Putamen (tissue), 1 donor: ENCODE measurements around the gene AR.

ENCODE experiments used
- DNase-seq: peaks from one replicate; pipeline ENCODE4 v3.0.0-alpha.2; 2016; ENCODE audit warnings: low spot score

Gene AR

DNA sequence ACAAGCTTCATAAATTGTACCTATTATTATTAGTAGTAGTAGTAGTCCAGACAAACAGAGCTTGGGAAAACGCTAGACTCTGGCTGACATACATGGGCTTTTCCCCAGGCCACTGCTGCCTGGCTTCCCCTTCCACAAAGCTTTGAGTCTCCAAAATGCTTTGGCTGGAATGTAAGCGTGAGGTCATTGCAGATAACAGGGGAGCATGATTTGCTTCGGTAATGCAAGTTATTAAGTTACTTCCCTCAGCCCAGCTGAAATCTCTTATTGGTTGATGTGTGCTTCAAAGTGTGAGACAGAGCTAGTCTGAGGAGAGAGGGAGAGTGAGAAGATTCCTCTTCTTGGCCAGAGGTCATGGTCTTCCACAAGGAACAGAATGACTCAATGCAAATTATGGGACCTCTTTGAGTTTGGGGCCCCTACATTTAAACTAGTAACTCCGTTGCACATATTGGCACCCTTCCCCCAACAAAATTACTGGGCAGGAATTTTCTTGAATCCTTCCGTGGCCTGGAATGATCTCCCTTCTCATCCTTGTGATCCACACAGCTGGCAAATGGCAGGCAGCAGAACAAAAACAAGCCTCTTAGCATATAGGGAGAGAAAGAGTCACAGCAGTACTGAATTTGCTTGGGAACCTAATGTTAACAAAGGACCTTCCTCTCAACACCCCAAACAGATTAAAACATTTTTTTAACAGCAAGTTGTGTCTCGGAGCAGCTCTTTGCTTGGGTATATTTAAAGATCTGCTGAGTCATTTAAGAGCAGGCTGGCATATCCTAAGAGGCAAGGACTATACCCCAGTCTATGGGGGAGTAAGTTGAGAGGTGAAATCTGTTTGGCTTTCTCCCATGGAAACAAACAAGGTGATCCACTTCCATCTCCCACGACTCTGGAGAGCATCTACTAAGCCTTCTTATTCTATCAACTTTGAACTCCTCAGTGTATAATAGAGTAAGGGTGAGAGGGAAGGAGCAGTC is 19.9 kb downstream of the AR start:
- no peak for DNase-seq

- DNase-seq, result no peak
These were observed 20.7 kb downstream of the AR start for GRCh38 chrX:67564475-67564874.

GRCh38 chrX:67568769-67569168 is 24.9 kb downstream of the AR start:
- no peak for DNase-seq

- DNase-seq, result no peak
These were observed 27.0 kb downstream of the AR start for GRCh38 chrX:67570839-67571238.

DNA sequence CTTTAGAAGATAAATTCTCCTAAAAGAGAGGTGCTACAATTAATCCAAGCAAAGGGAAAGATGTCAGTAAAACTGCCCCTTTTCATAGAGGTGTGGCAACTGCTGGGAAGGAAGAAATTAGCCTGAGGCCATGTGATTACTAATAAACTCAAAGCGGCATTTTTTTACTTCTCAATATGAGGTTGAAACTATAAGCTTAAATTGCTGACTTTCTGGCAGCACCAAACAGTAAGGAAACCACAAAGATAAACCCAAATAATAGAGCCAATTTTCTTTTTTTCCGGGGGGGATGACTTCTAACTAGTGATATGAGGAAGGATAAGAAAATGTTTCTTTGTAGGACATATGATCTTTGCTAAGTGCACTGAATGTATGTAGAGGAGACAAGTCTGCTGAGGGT is 30.9 kb downstream of the AR start:
- DNase-seq, result no peak

DNA sequence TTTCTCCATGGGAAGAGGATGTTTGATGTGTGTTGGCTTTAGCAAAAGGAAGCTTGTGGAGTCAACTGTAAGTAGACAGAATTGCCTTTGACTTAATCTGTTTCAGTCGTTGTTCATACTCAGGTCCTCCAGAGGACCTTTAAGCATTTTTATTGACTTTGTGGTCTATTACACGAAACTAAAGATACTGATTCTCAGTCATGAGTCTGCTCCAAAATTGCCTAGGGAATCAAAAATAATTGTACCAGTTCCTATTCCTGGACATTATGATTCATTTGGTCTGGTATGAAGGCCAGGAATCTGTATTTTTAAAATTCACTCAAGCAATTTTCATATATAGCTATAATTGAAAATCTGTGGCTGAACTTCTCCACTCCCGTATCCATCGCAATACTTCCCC is 38.6 kb downstream of the AR start:
- DNase-seq, result no peak

- DNase-seq, result no peak
These were observed 39.4 kb downstream of the AR start for GRCh38 chrX:67583171-67583570.

- no peak for DNase-seq
These were observed 41.6 kb downstream of the AR start for GRCh38 chrX:67585401-67585800.

GRCh38 chrX:67587946-67588624 is 44.3 kb downstream of the AR start:
- DNase-seq, result no peak

- no peak for DNase-seq
These were observed 53.3 kb downstream of the AR start for GRCh38 chrX:67596839-67597790.

DNA sequence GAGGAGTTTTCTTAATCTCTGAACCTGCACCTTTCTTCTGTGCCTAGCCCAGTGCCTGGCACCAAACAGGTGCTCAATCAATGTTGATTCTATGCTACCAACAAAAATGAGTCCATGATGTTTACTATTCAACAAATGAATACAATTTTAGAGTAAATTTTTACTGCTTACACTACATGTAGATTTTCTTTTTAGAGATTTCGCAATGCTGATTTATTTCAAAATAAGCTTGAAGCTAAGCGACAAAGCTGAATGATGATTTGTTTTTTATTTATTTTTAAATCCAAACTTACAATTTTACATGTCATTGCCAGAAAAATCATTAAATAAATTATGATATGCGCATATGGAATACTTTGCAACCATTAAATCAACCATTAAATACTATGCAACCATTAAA is 55.7 kb downstream of the AR start:
- DNase-seq, result no peak

DNA sequence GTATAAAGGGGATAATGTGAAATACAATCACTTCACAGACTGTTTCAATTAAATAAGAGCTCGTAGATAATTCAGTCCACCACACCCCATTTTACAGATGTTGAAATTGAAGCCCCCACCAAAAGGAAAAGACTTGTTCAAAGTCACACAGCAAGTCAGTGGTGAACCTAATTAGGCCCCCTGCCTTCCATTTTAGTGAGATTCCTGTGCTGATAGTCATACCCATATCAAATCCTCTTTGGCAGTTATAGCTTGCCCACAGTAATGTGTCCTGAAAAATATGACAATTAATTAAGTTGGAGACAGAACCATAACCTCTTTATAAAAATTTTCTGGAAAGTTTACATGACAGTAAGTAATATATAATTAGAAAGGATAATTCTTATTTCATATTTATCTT is 58.0 kb downstream of the AR start:
- no peak for DNase-seq

DNA sequence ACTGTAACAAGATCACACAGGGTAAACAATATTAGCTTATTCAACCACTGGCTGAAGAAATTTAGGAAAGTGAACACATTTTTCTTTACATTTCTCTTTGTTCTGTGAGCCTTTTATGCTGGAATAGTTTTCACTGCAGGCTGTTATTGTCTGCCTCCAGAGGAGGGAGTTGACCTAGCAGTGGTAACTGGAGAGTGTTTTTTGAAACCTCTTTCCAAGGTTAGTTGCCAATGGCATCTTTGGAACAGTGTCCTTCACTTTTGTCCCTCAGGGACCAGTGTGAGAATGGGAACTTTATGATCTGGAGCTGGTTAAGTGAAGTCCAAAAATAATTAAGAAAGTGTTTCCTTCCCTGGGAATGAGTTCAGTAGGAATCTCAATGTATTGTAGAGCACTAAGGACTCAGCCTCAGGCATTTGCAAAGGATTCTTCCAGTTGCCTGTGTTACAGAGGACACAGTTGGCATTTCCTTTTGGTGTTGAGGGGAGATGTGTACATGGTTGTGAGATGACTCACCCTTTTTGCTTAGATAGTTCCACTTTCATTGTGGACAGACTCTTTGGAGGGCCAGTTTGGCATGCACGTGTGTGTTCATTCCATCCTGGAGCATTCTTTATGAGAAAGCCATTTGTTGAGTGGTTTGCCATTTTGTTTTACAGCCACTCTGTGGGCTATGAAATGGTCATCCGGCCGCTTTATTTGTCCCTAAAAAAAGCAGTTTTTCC is 61.3 kb downstream of the AR start:
- DNase-seq, result no peak

- no peak for DNase-seq
These were observed 63.6 kb downstream of the AR start for GRCh38 chrX:67607466-67607865.

GRCh38 chrX:67610282-67610681 is 66.5 kb downstream of the AR start:
- DNase-seq, result no peak

DNA sequence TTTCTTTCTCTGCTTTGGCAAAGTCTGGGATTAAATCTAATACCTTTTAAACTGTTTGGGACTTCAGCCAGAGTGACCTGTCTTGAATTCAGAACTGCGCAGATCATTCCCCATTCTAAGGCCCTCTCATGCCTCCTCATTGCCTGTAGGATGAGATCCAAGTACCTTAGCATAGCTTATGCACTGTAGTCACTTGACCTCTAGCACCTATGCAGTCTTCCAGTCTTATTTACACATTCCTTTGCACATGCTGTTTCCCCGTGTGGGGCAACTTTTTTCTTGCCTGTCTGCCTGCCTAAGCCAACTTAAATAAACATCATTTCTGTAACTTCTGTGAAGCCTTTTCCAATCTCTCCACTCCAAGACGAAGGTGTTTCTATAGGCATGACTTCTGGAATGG is 68.4 kb downstream of the AR start:
- no peak for DNase-seq

DNA sequence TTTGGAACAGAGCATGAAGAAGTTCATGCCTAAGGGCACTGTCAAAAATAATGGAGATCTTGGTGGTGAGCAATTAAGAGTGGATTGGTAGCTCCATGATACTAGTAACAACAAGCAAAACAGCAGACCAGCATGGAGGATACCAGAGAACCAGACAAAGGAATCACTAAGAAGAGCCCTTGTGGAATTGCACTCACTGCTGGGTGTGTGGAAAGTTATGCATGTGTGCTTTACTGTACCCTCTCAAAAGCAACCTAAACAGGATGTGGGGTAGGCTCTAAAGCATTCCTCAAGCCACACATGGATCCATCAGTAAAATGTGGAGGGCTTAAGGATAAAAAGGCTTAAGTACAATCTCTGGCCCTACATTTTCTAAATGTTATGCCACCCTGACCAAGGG is 69.5 kb downstream of the AR start:
- no peak for DNase-seq

DNA sequence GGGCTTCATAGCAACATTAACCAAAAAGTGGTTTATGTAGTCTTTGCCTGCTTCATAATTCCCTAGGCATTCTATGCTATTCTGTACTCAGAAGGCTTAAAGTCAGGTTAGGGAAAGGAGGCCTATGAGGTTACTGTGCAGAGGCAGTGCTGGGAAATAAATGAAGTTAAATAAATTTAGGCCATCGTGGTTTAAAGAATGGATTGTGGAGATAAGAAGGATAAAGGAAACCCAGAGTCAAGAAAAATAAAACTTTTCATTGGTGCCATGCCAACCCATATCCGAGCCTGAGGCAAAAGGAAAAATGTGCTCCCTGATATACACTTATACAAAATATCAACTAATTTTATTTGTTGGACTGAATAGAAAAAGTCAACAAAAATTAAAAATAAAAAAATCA is 70.2 kb downstream of the AR start:
- DNase-seq, result no peak

DNA sequence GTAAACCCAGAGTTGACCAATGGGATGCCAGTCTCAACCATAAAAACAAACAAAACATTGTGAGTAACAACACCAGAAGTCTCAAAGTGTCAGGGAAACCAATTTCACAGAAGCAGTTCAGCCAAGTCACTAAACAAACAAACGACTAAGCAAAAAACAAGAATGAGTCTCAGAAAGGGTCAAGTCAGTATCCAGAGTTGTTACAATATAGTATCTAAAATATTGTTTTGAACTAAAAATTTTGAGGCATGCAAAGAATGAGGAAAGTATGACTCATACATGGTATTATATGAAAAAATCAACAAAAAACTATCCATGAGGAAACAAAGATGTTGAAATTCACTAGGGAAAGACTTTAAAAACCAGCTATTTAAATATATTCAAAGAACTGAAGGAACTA is 70.6 kb downstream of the AR start:
- DNase-seq, result no peak

- no peak for DNase-seq
These were observed 75.4 kb downstream of the AR start for GRCh38 chrX:67619253-67619652.

DNA sequence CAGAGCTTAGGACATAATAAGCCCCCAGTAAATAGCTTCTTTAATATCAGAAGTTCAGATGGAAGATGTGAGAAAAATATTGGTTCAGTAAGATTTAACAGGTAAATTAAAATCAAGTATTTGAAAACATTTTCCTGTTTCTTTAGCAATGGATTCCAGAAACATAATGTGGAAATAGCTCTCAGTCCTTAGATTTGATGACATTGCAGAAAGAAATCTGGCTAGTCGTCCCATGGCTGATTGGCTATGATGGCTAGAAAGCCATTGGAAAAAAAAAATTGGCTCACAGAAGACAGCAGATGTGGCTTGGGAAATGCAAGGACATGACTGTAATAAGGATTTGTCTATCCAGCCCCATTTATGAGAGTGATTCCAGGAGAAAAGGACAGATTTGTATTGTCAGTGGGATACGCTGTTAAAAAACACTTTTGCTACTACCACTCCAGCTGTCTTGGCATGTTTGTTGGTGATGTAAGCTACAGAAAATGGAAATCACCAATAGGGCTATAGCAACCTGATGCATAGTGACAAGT is 78.3 kb downstream of the AR start:
- DNase-seq, result no peak
